ENCODE data around the gene MIER3. TPM values are rescaled to one million over a fixed set of nuclear protein-coding genes. Genes with fewer than 3 reads are reported as not detected.

The MIER3 gene
- total and polyA plus RNA-seq, 2 of the 13 experiments (the other 11 are each of a cell fraction or from before 2014, with no cell fraction given): 14.6 to 38.8 TPM

DNA sequence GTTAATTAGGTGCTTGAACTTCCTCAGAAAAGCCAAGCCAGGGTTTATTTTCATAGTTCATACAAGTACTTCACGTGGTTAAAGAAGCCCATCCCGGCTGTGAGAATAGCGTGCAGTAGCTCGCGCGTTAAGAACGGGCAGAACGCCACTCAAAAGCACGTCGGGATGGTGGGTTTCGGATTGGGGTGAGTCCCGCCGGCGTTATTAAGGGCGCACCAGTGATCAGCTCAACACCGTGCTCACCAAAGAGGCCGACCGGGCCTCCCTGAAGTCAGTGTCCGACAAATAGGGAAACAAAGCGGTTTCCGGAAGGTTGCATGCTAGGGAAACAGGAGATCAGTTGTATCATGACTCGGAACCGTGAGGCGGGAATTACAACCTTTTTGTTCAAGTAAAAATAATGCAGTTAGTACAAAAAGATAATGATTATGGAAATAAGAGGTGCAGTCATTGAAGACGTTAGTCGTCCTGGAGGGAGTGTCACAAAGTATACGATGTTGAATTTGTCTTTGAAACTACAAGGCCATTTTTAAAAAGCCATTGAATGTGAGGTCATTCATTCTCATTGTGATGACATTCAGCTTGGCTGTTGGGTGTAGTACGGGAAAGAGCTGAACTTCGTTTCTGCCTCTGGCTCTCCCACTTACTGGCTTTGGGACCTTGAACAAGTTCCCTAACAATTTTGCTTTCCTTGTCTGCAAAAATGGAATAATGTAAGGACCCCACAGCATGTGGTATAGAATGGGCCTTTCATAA lies 41.5 kb downstream of the MIER3 start (continued):
- TF ChIP-seq, protein P1, sequence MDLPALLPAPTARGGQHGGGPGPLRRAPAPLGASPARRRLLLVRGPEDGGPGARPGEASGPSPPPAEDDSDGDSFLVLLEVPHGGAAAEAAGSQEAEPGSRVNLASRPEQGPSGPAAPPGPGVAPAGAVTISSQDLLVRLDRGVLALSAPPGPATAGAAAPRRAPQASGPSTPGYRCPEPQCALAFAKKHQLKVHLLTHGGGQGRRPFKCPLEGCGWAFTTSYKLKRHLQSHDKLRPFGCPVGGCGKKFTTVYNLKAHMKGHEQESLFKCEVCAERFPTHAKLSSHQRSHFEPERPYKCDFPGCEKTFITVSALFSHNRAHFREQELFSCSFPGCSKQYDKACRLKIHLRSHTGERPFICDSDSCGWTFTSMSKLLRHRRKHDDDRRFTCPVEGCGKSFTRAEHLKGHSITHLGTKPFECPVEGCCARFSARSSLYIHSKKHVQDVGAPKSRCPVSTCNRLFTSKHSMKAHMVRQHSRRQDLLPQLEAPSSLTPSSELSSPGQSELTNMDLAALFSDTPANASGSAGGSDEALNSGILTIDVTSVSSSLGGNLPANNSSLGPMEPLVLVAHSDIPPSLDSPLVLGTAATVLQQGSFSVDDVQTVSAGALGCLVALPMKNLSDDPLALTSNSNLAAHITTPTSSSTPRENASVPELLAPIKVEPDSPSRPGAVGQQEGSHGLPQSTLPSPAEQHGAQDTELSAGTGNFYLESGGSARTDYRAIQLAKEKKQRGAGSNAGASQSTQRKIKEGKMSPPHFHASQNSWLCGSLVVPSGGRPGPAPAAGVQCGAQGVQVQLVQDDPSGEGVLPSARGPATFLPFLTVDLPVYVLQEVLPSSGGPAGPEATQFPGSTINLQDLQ (CRISPR knock-in tag; IDR thresholded peaks at IDR 0.05): no peak
- no peak for TF ChIP-seq IKZF1 (IDR thresholded peaks at IDR 0.05)
- TF ChIP-seq ZNF256 (CRISPR knock-in tag; conservative IDR thresholded peaks at IDR 0.05): no peak
- TF ChIP-seq ZNF335 (CRISPR knock-in tag; IDR thresholded peaks at IDR 0.05): no peak
- TF ChIP-seq, protein P2, sequence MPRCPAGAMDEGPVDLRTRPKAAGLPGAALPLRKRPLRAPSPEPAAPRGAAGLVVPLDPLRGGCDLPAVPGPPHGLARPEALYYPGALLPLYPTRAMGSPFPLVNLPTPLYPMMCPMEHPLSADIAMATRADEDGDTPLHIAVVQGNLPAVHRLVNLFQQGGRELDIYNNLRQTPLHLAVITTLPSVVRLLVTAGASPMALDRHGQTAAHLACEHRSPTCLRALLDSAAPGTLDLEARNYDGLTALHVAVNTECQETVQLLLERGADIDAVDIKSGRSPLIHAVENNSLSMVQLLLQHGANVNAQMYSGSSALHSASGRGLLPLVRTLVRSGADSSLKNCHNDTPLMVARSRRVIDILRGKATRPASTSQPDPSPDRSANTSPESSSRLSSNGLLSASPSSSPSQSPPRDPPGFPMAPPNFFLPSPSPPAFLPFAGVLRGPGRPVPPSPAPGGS (CRISPR knock-in tag; IDR thresholded peaks at IDR 0.05): 0 out of 2 replicates have a peak, but pooled peaks have one; percentile 38
- TF ChIP-seq CENPT (CRISPR knock-in tag; IDR thresholded peaks at IDR 0.05; ENCODE audit: low read depth): no peak
- TF ChIP-seq ZBTB20 (CRISPR knock-in tag; IDR thresholded peaks at IDR 0.05; ENCODE audit: borderline replicate concordance, low read depth): peak; percentile 62; the same call in 1 of the 2 replicates
- no peak for TF ChIP-seq HDAC2 (CRISPR knock-in tag; IDR thresholded peaks at IDR 0.05)
- TF ChIP-seq SNRNP70 (IDR thresholded peaks at IDR 0.05; ENCODE audit: low read depth, low read length): no peak
- TF ChIP-seq CC2D1A (CRISPR knock-in tag; IDR thresholded peaks at IDR 0.05): no peak
- no peak for TF ChIP-seq MEIS2 (CRISPR knock-in tag; IDR thresholded peaks at IDR 0.05)
- no peak for TF ChIP-seq RARA (CRISPR knock-in tag; IDR thresholded peaks at IDR 0.05)
- TF ChIP-seq ZNF251 (CRISPR knock-in tag; IDR thresholded peaks at IDR 0.05): no peak
- peak; percentile 3 for TF ChIP-seq ZNF883 (CRISPR knock-in tag; IDR thresholded peaks at IDR 0.05; ENCODE audit: not compliant biosample characterization)
- no peak for TF ChIP-seq NAIF1 (CRISPR knock-in tag; IDR thresholded peaks at IDR 0.05; ENCODE audit: borderline replicate concordance)
- no peak for TF ChIP-seq ZNF878 (CRISPR knock-in tag; IDR thresholded peaks at IDR 0.05)
- 0 out of 2 replicates have a peak, but pooled peaks have one; percentile 44 for TF ChIP-seq ZNF891 (CRISPR knock-in tag; IDR thresholded peaks at IDR 0.05)
- TF ChIP-seq ASH2L (IDR thresholded peaks at IDR 0.05; ENCODE audit: insufficient read length, low read depth, low read length): peak; percentile 86
- TF ChIP-seq JUN (CRISPR knock-in tag; IDR thresholded peaks at IDR 0.05): peak; percentile 48; the same call in 1 of the 2 replicates
- TF ChIP-seq IRF2 (CRISPR knock-in tag; IDR thresholded peaks at IDR 0.05): 0 out of 2 replicates have a peak, but pooled peaks have one; percentile 1
- no peak for TF ChIP-seq RBAK (CRISPR knock-in tag; IDR thresholded peaks at IDR 0.05)
- TF ChIP-seq, protein P3, sequence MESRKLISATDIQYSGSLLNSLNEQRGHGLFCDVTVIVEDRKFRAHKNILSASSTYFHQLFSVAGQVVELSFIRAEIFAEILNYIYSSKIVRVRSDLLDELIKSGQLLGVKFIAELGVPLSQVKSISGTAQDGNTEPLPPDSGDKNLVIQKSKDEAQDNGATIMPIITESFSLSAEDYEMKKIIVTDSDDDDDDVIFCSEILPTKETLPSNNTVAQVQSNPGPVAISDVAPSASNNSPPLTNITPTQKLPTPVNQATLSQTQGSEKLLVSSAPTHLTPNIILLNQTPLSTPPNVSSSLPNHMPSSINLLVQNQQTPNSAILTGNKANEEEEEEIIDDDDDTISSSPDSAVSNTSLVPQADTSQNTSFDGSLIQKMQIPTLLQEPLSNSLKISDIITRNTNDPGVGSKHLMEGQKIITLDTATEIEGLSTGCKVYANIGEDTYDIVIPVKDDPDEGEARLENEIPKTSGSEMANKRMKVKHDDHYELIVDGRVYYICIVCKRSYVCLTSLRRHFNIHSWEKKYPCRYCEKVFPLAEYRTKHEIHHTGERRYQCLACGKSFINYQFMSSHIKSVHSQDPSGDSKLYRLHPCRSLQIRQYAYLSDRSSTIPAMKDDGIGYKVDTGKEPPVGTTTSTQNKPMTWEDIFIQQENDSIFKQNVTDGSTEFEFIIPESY (CRISPR knock-in tag; IDR thresholded peaks at IDR 0.05): no peak
- TF ChIP-seq, protein P4, sequence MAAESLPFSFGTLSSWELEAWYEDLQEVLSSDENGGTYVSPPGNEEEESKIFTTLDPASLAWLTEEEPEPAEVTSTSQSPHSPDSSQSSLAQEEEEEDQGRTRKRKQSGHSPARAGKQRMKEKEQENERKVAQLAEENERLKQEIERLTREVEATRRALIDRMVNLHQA (CRISPR knock-in tag; IDR thresholded peaks at IDR 0.05): no peak
- peak; percentile 9; the same call in 1 of the 2 replicates for TF ChIP-seq MED1 (CRISPR knock-in tag; IDR thresholded peaks at IDR 0.05)
- peak; percentile 17; the same call in 1 of the 2 replicates for TF ChIP-seq STAG1 (CRISPR knock-in tag; IDR thresholded peaks at IDR 0.05)
- TF ChIP-seq SRY (CRISPR knock-in tag; IDR thresholded peaks at IDR 0.05): no peak
